IPS-NIHi11 (cell line): ENCODE data around the gene DOK5.
"Not testable (repeated sequence)": the region's sequence is repeated elsewhere in the genome, so short reads cannot be mapped to it uniquely, and the experiment has no call there.

ENCODE experiments used
- DNase-seq: peaks from one replicate; pipeline ENCODE4 v3.0.0; 2012; ENCODE audit warnings: mixed read lengths, low spot score

The DOK5 gene

DNA sequence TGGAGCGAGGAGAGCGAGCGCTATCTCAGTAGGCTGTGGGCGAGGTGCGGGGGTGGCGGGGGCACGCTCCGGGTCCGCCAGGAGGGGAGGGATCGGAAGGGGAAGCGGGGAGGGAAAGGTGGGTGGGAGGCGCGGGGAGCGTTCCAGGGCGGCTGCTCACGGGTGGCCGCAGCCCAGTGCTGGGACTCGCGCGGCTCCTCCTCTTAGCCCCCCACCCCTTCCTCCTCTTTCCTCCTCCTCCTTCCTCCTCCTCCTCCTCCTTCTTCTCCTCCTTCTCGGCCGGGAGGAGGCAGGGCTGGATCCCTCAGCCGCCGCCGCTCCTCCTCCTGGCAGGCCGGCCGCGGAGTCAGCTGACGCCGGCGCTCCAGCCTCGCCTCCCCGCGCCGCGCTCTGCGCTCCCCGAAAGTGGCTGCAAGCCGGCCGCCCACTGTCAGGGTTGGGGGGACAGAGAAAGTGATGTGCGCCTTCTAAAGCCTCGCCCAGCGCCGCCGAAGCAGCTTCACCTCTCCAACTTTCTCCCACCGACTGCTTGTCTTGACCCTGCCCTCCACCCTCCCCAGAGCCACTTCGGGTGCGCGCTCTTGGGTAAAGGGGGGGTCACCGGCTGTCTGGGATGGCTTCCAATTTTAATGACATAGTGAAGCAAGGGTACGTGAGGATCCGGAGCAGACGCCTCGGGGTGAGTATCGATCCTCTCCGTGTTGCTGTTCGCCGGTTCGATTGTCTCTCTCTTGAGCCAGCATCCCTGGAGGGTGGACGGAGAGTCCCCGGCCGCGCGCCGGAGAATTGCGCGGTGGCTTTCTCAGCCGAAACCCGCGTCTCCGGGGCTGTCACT, at the start of gene DOK5:
TSS of gene DOK5 (plus strand) at position 260 of the 835 bp plus-strand sequence. CDS start at position 614, 354 bp downstream.
- peak; percentile 59 for DNase-seq

DNA sequence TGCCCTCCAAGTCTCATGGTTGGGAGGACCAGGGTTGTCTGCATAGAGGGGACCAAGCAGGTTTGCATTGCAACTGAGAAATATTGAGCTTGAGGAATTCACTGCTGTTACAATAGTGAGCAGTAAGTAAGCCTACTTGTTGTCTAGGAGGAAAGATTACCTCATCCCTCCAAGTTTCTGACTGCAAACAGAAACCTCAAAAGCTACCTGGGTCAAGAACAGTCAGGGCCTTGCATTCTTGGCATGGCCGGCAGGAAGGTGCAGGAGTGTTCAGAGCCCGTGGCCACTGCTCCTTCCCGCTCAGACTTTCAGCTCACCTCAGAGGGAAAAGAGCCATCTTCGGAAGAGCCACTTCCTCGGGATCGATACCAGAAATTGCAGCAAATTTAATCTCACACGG, 46.0 kb upstream of the DOK5 start:
- DNase-seq: no peak

DNA sequence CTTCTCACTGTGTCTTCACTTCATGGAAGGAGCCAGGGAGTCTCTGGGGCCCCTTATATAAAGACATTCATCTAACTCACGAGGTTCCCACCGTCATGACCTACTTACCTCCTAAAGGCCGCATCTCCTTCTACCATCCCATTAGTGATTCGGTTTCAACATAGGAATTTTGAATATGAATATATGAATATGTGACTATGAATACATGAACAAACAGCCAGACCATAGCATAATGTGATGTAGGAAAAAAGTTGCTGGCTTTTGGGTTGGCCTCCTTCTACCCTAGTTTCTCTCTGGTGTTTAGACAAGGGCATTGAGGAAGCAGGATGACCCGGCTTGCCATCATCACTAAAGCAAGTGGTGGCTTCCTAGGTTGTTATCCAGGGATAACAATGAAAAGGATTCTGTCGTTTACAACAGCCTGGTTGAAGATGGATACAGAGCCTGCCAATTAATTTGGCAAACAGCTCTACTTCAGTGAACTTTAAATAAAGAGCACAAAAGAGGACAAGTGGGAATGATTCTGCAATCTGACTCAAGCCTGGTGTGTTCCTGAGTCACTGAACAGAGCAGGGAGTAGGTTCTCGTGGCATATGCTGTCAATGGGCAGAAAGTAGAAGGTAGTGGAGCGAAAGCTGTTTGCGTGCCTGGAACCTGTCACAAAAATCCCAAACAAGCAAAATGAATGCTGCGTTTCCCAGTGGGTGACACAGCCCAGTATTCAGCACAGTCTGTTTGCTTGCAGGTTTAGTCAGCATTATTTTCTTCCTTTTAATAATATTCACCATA, 44.0 kb upstream of the DOK5 start:
- DNase-seq: no peak

DNA sequence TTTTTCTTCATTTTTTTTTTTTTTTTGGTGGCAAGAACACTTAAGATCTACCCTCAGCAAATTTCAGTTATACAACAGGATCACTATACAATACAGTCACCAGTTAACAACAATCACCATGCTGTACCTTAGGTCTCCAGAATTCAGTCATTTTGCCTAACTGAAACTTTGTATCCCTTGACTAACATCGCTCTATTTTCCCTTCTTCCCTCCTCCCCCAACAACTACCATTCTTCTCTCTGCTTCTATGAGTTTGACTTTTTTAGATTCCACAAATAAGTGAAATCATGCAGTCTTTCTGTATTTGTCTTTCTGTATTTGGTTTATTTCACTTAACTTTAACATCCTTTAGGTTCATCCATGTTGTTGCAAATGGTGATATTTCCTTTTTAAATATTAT, 42.4 kb upstream of the DOK5 start:
- no peak for DNase-seq

DNA sequence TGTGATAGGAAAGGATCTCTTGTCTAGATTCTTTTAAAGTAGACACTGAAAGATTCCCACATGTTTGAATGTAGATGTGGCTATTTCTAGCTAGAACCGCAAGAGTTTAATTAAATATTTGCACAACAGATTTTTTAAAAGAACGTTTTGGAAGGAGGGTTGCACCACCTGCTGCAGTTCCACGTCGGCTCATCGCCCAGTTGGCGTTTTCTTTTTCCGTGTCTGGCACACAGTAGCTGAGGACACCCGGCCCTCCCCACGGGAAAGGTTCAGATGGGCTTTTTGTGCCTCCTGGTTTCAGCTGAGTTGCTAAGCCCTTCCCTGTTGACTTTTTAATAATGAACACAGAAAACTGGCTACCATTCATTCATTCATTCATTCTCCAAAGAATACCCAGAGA, 41.8 kb upstream of the DOK5 start:
- no peak for DNase-seq

DNA sequence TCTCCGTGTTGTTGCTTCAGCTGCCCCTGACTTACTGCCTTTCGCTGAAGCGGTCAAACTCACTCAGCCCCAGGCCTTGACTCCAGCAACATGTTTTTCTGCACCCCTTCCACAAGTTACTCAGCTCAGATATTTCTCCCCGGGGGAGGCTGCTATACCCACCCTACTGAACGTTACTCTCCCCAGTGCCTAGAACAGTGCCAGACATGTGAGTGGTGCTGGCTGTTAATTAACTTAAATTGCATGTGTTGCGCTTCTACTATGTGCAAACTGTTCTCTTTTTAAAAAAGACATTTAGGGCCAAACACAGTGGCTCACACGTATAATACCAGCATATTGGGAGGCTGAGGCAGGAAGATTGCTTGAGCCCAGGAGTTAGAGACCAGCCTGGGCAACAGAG, 41.2 kb upstream of the DOK5 start:
- DNase-seq: no peak

DNA sequence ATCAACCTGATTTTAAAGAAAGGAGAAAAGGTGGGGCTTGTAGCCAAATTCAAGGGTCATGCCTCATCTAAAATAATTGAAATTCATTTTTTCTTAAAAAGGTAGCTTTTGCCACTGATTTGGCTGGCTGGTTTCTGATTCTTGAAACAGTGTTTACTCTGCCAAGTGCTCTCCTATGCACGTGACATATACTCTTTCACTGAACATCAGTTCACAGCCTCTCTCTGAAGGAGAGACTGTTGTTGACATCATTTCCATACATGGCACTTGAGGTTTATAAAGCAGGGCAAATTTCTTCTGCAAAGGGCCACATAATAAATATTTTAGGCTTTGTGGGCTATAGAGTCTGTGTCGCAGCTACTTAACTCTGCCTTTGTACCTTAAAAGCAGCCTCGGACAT, 40.4 kb upstream of the DOK5 start:
- DNase-seq: no peak

DNA sequence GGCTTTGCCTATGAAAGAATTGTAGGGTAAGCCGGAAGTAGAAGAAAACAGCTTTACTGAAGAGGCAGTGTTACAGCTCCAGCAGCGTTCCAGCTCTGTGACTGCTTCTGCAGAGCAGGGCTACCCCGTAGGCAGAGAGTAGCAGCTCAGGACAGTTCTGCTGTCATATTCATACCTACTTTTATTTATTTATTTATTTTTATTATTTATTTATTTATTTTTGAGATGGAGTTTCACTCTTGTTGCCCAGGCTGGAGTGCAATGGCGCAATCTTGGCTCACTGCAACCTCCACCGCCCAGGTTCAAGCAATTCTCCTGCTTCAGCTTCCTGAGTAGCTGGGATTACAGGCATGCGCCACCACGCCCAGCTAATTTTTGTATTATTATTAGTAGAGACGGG, 39.0 kb upstream of the DOK5 start:
- DNase-seq: not testable (repeated sequence)

DNA sequence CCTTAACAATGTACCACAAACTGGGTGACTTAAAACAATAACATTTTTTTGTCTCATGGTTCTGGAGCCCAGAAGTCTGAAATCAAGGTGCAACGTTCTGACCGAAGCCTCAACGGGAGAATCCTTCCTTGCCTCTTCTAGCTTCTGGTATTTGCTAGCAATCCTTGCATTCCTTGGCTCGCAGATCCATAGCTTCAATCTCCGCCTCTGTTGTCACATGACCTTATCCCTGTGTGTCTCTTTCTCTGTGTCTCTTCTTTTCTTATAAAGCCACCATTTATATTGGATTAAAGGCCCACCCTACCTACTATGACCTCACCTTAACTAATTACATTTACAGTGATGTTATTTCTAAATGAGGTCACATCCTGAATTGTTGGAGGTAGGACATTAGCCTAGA, 37.2 kb upstream of the DOK5 start:
- DNase-seq: no peak

DNA sequence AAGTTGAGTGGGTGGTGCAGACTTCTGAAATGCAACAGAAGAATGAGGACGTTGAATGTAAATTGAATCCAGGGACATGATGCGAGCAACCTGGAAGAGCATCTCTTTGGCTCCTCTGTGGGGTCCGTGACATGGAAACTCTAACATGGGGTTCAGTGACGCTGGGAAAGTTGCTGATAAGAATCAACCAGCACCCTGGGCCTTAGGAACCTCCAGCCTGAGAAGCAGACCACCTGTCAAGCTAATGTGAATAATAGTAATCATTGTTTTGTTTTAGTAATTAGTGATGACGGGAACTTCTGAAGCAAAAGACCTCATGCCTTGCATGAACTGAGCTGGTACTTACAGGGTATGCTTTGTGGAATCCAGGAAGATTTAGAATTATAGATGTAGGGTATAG, 25.2 kb upstream of the DOK5 start:
- DNase-seq: no peak

DNA sequence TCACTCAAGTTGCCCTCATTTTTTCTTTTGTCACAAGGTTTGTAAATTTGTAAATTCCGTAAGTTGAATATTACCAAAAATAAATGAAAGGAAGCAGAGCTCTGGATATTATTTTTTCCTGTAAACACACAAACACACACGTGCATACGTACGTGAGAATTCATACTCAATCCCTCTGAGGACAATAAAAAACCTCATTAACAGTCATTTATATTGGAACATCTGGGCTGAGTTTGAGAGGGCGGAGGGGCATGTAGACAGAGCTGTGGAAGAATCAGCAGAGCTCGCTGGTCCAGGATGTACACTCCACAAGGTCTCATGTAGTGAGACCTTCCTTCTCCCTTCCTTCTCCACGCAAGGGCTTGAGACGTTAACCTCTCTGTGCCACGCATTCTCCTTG, 24.2 kb upstream of the DOK5 start:
- DNase-seq: no peak

DNA sequence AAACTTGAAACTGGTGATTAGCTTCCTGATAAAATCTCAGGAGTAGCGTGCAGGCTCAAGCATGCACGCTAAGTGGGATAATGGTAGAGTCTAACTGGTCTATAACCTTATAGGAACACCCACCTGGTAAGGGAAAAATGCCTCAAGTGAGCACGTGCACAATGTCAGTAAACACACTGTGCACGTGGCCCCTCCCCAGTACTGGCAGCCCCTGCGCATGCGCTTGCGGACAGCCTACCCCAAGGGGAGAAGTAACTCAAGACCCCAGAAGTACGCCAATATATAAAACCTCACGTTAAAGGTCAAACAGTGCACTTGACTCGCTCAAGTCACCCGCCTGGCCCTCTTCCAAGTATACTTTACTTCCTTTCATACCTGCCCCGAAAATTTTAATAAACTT, 23.1 kb upstream of the DOK5 start:
- no peak for DNase-seq

DNA sequence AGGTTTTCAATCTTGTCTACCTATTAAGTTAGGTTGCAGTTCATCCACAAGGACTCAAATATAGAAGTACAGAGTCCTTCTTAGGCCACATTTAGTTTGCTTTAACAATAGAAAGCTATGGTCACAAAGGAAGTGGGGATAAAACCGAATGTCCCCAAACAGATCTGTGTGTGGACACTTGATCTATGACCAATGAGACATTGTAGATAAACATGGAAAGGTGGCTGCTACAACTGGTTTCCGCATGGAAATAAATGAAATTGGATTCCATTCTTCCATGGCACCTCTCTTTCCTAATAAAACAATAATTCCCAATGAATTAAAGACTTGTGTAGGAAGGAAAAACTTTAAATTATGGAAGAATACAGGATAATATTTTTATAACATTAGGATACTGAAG, 20.4 kb upstream of the DOK5 start:
- no peak for DNase-seq

DNA sequence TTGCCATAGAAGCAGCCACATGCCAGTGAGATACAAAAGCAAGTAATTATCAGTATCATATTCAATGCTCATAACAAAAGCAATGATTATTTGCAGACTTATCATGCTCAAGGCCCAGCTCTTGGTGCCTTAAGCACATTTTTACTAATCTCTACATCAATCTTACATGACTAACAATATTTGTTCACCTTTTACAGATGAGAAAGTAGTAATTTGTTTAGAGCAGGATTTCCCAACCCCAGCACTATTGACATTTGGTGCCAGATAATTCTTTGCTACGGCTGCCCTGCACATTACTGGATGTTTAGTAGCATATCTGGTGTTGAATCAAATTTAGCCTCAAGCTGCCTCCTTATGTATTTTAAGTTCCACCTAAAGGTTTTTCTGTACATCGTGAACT, 19.0 kb upstream of the DOK5 start:
- DNase-seq: no peak

DNA sequence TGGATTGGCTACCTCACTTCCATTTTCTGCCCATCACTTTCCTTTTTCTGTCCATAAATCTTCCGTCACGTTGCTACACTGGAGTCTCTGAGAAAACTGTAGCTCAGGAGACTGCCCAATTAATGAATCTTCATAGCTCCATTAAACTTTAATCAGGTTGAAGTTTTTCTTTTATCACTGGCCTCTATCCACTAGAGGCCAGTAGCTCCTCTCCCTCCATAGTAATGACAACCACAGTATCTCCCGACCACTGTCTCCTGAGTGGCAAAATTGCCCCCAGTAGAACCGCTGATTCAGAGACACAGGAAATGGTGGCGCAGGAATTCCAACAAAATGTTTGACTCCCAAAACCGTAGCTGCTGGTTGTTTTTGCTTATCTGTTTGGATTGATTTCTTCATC, 18.4 kb upstream of the DOK5 start:
- DNase-seq: no peak

DNA sequence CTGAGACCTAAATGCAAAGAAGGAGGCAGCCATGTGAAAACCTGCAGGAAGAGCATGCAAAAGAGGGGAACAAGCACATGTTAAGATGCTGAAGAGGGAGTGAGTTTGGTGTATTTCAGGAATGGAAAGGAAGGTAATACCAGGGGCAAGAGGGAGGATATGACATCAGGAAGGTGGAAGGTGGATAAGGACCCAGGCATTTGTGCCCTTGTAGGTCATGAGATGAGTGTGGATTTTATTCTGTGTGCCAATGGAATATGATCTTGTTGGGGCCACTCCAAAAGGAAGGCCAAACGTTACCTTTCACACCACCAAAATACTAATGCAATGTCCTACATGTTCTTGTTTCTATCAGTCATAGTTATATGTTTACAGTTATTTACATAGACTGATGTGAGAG, 17.2 kb upstream of the DOK5 start:
- DNase-seq: no peak

DNA sequence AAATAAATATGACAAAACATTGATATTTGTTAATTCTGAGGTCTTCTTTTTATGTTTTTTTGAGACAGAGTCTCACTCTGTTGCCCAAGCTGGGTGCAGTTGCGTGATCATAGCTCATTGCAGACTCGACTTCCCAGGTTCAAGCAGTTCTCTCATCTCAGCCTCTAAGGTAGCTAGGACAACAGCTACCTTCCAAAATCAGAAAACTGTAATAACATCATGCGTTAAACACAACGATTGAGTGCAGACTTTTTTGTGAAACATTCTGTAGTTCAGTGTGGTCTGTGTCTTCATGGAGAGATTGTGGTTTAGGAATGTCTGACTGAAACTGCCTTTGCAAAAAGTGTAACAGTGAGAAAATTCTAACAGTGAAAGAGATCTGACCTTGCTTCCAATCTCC, 16.1 kb upstream of the DOK5 start:
- no peak for DNase-seq

DNA sequence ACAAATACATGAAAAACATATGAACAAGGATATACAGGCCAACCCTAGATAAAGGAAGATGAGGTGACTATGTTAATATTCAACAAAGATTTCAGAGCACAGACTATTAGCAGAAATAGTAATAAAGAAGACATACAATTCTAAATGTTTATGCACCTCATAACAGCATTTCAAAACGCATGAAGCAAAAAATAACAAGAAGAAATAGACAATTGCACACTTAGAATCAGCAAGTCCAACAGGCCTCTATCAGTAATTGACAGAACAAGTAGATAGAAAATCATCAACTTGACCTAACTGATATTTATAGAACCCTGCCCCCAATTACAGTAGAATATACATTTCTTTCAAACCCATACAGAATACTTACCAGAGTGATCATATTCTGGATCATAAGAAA, 11.4 kb upstream of the DOK5 start:
- no peak for DNase-seq

DNA sequence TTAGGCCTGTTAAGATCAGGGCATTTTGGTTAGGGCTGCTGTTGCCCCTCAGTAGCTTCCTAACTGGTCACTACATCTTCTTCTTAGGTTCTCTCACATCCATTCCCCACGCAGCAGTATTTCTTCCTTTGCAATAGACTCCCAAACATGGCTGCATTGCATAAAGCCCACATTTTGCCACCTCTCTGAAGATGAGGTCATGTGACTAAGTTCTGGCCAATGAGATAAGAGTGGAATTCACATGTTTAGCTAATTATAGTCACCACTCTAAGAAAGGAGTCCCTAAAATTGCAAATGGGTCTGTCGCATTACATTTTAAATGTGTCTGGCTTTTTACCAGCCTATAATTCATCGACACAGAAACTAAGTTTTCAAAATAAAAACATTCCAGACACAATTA, 9.3 kb upstream of the DOK5 start:
- no peak for DNase-seq

DNA sequence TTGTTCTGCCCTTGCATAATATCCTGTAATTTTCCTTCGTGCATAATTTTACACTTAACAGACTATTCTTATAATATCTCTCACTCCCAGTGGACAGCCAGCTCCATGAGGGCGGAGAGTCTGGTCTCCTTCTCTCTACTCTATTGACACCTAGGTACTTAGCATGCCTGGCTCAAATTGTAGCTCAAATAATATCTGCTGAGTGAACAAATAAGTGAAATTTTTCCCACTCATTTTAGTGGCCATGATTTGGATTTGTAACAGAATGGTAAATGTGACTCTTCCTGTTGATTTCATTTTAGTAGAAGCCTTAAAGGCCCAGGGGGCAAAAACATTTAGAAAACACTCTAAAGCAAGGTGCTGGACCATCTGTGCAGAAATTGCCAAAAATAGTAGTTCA, 7.8 kb upstream of the DOK5 start:
- DNase-seq: no peak

DNA sequence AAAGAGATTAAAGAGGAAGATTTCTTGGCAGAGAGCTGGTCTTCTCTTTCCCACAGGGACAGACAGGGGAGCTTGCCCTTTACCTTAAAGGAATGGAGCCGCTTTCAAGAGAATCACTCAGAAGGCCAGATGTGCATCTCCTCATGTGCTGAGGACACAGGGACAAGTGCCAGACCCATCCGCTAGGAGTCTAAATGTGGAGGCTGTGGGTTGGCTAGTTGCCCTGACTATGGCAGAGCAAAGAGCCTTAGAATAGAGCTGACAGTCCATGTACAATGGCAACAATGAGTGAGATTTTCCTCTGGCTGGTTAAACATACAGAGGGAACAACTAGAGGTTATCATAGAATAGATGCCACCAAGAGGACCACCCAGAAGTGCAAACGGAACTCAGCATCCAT, 7.3 kb upstream of the DOK5 start:
- no peak for DNase-seq

DNA sequence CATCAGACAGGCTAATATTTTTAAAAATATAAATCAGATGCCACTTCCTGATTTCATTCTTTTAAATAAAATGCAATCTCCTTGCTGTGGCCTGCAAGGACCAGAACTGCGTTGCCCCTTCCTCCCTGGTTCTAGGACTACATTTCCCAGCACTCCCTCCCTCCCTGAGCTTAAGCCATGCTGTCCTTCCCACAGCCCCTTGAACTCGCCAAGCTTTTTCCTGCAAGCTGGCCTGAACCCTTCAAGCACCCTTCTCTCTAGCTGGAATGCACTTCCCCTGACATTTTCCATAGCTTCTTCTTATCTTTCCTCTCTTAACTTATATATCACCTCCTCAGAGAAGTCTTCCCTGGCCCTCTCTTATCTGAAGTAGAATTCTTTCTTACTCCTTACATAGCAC, 6.1 kb upstream of the DOK5 start:
- DNase-seq: peak; percentile 26

DNA sequence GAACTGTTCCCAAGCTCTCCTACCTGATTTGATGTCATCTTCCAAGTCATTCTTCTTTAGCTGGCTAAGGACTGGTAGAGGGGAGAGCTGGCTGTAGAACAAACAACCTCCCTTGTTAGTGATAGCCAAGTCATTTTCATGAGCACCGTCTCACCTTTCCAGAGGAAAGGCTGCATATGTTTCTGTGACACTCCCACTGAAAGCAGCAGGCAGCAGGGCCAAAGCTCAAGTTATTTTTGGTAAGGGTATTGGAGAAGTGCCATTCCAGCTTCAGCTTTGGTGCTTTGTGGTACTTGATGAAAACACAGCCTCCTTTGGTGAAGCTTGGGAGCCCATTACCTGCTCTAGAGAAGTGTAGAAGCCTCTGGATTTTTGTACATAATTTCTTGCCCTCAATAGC, 5.4 kb upstream of the DOK5 start:
- no peak for DNase-seq

DNA sequence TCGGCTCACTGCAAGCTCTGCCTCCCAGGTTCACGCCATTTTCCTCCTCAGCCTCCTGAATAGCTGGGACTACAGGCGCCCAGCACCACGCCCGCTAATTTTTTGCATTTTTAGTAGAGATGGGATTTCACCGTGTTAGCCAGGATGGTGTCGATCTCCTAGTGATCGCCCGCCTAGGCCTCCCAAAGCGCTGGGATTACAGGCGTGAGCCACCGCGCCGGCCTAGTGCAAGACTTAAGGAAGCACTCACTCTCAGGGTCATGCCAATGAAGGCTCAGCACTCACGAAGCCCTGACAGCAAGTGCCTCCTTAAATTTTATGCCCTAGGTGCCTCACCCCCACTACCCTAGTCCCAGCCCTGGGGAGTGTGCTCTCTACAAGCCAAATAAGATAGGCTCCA, 4.7 kb upstream of the DOK5 start:
- DNase-seq: no peak
